NCI-H2227 (cell line): ENCODE measurements around the gene KCNH2.
"Not testable (repeated sequence)": the region's sequence is repeated elsewhere in the genome, so short reads cannot be mapped to it uniquely, and the experiment has no call there.

Experiments used
- DNase-seq: peaks from one replicate; lab custom pipeline; 2025; ENCODE audit not compliant: unreplicated experiment; lab: John Stamatoyannopoulos, UW

Gene KCNH2, protein sequence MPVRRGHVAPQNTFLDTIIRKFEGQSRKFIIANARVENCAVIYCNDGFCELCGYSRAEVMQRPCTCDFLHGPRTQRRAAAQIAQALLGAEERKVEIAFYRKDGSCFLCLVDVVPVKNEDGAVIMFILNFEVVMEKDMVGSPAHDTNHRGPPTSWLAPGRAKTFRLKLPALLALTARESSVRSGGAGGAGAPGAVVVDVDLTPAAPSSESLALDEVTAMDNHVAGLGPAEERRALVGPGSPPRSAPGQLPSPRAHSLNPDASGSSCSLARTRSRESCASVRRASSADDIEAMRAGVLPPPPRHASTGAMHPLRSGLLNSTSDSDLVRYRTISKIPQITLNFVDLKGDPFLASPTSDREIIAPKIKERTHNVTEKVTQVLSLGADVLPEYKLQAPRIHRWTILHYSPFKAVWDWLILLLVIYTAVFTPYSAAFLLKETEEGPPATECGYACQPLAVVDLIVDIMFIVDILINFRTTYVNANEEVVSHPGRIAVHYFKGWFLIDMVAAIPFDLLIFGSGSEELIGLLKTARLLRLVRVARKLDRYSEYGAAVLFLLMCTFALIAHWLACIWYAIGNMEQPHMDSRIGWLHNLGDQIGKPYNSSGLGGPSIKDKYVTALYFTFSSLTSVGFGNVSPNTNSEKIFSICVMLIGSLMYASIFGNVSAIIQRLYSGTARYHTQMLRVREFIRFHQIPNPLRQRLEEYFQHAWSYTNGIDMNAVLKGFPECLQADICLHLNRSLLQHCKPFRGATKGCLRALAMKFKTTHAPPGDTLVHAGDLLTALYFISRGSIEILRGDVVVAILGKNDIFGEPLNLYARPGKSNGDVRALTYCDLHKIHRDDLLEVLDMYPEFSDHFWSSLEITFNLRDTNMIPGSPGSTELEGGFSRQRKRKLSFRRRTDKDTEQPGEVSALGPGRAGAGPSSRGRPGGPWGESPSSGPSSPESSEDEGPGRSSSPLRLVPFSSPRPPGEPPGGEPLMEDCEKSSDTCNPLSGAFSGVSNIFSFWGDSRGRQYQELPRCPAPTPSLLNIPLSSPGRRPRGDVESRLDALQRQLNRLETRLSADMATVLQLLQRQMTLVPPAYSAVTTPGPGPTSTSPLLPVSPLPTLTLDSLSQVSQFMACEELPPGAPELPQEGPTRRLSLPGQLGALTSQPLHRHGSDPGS

DNA sequence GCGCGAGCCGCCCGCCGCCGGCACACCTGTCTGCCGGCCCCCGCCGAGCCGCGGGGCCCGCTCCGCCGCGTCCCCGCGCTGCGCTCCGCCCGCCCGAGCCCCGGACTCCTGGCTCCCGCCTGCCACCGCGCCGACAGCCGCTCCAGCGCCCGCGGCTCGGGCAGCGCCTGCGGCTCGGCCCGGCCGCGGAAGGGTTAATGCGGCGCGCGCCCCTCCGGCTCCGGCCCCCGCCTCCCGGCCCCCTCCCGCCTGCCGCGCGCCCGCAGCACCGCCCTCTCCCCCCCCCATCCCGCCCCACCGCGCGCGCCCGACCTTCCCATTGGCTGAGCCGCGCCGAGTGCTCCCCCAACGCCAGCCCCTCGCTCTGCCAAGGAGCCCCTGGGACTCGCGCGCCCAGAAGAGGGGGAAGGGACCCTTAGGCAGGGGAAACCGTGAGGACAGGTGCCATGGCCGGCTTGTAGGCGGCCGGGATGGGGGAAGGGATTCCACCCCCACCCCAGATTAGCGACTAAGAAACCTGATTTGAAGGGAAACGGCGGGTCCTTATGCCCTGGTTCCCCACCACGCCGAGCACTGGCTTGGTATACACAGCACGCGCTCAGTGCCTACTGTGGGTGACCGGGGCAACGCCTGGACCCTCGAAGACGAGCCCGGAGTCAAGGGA is at the start of gene KCNH2:
Gene KCNH2, minus strand, starts transcription at position 196 of the 664 bp plus-strand sequence. CDS start 408 bp downstream, outside the sequence.
- DNase-seq = peak; percentile 92

DNA sequence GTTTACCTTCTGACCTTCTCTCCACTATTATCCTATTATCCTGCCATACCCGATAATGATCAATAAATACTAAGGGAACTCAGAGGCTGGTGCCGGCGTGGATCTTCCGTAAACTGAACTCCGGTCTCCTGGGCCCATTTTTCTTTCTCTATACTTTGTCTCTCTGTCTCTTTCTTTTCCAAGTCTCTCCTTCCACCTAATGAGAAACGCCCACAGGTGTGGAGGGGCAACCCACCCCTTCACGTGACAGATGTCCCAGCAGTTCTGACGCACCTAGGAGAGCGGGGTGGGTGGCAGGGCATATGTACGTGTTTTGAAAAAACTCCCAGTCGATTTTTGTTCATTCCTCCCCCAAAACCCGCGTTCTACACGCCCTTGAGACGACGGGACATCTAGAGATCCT is 49.6 kb upstream of the KCNH2 start:
- not testable (repeated sequence) for DNase-seq

DNA sequence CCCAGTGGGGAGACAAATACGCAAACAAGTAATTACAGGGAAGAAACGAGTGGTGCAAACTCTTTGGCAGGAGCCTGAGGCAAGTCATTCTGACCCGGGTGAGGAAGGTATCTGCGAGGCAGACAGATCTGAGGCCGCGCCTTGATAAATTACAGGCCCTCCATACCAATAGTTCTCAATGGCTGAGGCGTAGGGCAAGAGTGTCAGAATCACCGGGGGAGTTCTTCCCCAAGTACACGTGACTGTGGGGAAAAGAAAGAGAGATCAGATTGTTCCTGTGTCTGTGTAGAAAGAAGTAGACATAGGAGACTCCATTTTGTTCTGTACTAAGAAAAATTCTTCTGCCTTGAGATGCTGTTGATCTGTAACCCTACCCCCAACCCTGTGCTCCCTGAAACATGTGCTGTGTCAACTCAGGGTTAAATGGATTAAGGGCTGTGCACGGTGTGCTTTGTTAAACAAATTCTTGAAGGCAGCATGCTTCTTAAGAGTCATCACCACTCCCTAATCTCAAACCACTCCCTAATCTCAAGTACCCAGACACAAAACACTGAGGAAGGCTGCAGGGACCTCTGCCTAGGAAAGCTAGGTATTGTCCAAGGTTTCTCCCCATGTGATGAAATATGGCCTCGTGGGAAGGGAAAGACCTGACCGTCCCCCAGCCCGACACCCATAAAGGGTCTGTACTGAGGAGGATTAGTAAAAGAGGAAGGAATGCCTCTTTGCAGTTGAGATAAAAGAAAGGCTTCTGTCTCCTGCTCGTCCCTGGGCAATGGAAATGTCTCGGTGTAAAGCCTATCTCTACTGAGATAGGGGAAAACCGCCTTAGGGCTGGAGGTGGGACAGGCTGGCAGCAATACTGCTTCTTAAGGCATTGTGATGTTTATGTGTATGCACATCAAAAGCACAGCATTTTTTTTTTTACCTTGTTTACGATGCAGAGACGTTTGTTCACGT is 48.9 kb upstream of the KCNH2 start:
- DNase-seq = peak; percentile 34

DNA sequence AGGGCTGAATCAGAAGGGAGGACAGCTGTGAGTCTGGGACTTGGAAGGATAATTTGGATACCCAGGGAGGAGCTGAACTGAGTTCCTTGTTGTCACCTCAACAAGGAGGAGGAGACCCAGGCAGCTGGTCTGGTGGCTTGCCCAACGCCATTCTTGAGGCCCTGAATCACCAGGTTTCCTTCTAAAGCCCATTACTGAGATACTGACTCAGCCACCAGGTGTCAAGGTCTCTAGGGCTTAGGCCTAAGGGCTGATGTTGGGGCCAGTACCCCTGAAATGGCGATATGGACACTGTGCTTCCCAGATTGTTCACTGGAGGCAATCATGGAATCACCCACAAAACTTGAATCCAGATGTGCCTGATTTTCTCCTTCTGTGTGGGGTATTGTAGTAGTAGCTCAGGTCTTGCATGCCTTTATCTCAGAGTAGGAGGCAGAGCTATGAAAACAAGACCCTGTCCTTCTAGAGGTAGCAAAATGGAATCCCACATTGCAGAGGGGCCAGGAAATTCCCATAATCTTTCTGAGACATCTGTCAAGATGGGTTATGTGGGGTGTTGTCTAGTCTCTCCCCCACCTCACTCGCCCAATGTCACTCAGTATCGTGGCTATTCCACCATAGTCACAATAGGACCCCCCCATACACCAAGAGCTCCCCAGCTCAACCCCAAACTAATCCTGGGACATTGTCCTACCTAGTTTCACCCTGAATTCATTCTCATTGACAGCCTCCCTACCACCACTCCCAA is 48.0 kb upstream of the KCNH2 start:
- no peak for DNase-seq

DNA sequence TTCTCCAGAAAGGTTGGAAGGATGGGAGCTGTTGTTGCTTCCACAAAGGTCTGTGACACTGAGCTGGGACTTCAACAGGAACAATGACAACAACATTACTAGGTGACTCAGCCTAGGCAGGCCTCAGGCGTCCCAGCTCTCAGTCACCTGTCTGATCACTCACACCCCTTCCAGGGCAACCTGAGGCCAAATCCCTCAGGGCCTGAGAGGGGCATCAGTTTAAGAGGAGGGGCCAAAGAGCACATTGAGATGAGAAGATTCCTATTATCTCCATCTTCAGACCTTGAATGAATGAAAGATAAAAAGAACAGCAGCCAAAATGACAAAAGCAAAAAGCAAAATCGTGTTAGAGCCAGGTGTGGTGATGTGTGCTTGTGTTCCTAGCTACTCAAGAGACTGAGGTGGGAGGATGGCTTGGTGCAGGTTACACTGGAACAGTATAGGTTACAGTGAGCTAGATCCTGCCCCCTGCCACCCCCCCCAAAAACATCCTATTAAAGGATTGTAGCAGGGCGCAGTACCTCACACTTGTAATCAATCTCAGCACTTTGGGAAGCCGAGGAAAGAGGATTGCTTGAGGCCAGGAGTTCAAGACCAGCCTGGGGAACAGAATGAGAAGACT is 46.4 kb upstream of the KCNH2 start, which contains the start of gene ATG9B:
Gene ATG9B, minus strand, starts transcription at position 60 of the 622 bp plus-strand sequence. CDS start 71 bp downstream, outside the sequence.
- DNase-seq = no peak

DNA sequence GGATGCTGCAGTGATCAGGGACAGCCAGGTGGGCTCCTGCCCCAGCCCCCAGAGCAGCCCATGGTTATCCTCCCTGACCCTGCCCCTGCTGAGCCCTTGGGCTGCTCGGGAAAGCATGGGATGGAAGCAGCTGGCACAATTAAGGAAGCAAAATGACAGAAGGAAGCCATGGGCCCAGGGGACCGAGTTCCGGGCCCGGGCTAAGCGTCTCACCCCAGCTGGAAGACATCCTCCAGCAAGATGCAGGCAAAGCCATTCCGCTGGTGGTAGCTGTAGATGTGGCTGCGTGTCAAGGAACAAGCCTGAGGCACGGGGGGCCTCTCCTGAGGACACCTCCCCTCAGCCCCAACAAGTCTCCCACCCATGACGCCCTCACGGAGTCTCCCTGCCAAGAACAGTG is 45.1 kb upstream of the KCNH2 start:
- DNase-seq = no peak

DNA sequence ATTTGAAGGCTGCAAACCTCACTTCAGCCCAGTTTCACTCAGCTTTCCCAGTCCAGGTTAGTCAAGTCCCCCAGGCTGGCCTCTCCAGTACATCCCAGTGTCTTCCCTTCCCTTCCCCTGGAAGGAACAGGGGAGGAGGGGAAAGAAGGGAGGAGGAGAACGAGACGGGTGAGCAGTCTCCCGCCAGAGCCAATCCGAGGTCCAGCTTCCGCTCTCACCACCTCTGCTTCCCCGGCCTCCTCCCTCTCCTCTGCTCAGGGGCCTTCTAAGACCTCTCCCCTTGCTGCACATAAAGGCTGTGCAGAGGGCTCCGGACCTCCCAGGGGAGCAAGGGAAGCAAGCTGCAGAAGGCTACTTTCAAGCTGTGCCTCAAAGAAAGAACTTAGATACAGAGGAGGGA is 42.1 kb upstream of the KCNH2 start:
- DNase-seq = peak; percentile 38

DNA sequence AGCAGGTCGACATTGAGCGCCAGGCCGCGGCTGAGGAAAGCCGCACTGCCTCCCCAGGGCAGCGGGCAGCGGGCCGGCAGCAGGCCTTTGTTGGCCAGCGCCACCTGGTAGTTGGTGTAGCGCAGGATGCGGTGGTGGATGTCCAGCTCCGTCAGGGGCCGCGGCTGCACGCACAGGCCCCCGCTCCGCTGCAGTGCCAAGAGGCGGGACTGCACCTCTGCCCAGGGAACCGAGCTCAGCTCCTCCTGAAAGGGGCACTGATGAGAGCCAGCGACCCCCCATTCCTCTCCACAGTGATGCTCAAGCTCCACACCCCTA is 41.0 kb upstream of the KCNH2 start:
- DNase-seq = no peak

DNA sequence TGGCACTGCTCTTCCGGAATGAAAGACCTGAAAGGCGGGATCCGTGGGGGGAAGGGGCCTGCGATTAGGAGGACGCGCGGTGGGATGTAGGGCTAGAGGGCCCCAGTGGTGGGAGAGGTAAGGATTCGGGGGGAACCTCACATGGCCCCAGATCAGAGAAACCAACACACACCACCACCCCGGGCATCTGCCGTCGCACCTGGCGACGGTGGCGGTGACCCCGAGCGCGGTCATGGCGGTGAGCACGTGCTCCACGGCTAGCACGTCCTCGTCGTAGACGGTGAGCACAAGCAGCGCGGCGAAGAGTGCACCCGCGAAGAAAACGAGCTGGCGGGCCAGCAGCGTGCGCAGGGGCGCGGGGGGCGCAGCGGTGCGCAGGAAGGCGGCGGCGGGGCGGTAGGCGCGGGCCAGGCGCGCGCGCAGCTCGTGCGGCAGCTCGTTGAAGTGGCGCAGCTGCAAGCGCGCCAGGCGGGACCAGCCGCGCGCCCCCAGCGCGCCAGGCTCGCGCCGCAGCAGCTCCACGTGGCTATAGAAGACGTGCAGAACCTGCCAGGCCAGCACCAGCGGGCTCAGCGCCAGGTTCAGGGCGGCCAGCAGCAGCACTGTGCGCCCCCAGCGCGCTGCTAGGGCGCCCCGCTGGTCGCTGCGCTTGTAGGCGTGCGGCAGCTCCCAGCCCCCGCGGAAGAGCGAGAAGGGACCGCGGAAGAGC is 40.5 kb upstream of the KCNH2 start:
- DNase-seq = no peak

DNA sequence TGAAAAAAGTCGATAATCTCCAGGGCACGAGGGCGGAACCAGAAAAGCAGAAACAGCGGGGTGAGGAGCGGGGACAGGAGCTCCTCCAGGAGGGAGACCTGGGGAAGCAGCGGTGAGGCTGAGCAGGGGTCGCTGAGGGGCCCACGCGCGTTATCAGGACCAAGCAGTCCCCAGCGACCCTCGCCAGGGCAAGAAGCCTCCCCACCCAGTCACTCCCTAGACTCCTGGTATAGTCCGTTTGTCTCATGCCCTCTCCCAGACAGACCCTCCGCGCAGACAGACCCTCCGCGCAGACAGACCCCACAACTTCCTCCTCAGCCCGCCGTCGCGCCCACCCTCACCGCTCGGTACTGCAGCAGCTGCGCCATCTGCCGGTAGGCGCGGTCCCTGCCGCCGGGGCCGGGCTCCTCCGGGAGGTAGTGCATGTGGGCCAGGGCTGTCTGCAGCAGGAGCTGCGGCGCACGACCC is 39.9 kb upstream of the KCNH2 start:
- DNase-seq = no peak

DNA sequence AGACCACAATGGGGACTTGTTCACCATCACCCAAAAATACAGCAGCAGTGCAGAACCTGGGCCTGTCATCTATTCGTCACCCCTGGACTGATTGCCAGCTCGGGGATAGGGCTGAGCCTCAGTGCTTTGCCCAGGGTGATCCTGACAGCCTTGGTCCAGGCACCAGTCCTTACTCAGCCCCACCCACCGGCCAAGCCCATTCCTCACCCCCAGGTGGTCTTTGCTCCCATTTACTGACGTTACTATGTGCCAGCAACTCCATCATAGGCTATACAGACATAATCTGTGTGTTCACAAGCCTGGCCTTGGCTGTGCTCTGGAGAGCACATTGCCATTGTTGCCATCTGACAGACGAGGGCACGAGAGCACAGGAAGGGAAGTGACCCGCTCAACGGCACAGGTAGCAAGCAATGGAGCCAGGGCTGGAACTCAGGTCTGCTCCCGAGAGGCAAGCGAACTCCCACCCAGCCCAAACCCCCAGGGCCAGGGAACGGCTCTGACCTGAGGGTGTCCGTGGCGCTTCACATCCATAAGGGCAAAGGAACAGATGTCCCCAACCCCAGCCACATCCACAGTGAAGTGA is 39.3 kb upstream of the KCNH2 start:
- DNase-seq = no peak

DNA sequence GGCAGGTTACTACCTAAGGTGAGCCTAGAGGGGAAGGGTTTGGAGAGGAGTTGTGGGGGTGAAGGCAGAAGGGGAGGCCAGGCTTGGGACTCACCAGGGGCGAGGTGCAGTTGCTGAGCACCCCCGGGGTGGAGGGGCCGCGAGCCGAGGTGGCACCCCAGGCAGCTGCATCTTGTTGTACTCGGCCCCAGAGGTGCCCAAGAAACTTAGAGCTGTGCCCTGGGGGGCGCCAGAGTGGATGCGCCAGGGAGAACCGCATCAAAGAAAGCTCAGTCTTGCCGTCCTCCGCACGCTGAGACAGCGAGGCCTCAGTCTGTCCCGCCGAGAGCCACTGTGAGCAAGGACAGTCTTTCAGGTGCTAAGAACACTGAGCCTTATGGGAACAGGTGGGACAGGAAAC is 38.8 kb upstream of the KCNH2 start:
- DNase-seq = no peak

DNA sequence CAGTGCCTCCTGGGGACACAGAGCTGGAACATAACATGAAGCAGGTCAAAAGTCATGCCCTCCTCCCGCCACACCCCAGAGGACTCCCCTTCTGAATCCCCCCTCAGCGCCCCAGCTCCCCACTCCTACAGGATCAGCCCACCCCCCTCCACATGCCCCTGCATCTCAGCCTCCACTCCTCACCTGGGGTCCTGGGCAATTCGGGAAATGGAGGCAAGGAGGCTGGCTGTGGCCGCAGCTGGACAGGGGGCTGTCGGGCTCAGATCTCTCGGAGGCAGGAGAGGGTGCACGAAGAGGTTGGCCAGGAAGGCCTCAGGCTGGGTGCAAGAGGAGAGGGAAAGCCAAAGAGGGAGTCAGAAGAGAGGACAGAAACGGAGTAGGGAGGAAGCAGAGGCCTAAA is 38.4 kb upstream of the KCNH2 start:
- DNase-seq = no peak

DNA sequence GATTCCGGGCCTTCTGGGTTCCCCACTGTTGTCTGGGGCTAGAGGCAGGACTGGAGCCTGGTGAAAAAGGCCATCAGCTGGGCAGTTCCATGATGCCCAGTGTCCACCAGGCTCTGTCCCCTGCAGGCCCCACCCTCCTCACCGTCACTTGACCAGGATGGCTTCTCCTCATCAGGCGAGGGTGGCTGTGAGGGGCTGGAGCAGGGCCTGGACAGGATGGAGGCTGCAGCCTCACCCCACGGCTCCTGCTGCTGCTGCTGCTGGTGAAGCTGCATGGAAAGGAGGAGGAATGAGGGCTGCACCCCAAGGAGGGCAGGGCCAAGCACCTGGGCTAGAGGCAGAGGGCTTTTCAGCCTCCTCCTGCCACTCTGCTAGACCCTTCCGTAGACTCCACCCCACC is 37.8 kb upstream of the KCNH2 start:
- no peak for DNase-seq

DNA sequence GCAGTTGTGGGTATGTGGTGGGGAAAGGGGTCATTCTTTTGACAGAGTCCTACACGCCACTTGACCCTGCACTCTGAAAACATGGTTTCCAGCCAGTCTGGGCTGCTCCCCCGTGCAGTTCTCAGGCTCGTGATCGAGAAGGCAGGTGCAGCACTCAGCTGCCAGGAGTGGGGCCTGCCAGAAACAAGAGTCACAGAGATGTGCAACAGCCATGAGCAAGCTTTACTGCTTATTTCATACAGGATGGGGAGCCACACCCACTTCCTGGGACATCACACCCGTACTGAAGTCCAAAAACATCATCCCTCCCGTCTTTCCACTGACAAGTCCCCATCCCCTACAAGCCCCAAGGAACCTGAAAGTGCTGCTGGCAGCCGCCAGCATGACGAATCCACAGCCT is 36.8 kb upstream of the KCNH2 start:
- DNase-seq = no peak

DNA sequence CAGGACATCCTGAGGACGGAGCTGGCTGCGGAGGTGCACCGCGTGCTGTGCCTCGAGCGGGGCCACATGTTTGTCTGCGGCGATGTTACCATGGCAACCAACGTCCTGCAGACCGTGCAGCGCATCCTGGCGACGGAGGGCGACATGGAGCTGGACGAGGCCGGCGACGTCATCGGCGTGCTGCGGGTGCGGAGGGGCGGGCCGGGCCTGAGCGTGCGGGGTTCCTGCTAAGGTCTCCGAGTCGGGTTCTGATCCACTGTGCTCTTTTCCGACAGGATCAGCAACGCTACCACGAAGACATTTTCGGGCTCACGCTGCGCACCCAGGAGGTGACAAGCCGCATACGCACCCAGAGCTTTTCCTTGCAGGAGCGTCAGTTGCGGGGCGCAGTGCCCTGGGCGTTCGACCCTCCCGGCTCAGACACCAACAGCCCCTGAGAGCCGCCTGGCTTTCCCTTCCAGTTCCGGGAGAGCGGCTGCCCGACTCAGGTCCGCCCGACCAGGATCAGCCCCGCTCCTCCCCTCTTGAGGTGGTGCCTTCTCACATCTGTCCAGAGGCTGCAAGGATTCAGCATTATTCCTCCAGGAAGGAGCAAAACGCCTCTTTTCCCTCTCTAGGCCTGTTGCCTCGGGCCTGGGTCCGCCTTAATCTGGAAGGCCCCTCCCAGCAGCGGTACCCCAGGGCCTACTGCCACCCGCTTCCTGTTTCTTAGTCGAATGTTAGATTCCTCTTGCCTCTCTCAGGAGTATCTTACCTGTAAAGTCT is 35.8 kb upstream of the KCNH2 start:
- no peak for DNase-seq

DNA sequence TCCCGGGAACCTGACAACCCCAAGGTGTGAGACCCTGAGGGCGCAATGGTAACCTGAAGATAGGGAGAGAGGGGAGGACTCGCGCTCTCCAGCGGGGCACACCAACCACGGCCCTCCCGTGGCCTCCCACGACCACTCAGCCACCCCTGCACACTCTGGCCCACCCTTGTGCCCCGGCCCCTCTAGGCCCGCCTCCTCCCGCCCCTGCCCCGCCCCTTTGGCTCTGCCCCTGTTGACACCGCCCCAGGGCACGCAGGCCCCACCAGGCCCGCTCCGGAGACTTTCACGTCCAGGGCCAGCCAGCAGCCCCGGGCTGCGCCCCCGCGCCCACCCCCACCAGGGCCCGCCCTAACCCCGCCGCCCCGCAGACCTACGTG is 35.2 kb upstream of the KCNH2 start:
- DNase-seq = no peak
